Thoracic aorta (tissue), 2 donors: ENCODE data around the gene TAF11L9. TPM values are rescaled to one million over a fixed set of nuclear protein-coding genes. Genes with fewer than 3 reads are reported as not detected.
"Not testable (repeated sequence)": the region's sequence is repeated elsewhere in the genome, so short reads cannot be mapped to it uniquely, and the experiment has no call there.

ENCODE experiments used
- ATAC-seq: fragments of 150-250 bp; one replicate; pipeline ENCODE4 v1.8.0; 2017; ENCODE audit warnings: low read depth; ENCODE audit not compliant: insufficient number of reproducible peaks, low FRiP score
- DNase-seq: peaks from one replicate; pipeline ENCODE4 v3.0.0-alpha.2; 2020; ENCODE audit warnings: low spot score
- H3K27ac ChIP-seq, 2 donors: fragments of 200-600 bp; sonication (generic); 1 replicate in 1 of 2; 2 replicates in 1 of 2; pipeline ENCODE4 v1.5.1; 2016; ENCODE audit warnings: mild to moderate bottlenecking in 2 of 2, moderate library complexity in 2 of 2
- H3K27me3 ChIP-seq: fragments of 200-600 bp; sonication (generic); replicated peaks from 2 replicates; pipeline ENCODE4 v1.6.0; 2016; ENCODE audit warnings: mild to moderate bottlenecking; ENCODE audit not compliant: insufficient read depth
- H3K36me3 ChIP-seq: fragments of 200-600 bp; sonication (generic); one replicate; pipeline ENCODE4 v1.5.1; 2016
- H3K4me1 ChIP-seq, 2 donors: fragments of 200-600 bp; sonication (generic); 1 replicate in 1 of 2; 2 replicates in 1 of 2; pipeline versions ENCODE4 v1.5.1 to v1.6.0; 2016; ENCODE audit warnings: low read depth in 2 of 2, mild to moderate bottlenecking in 1 of 2; ENCODE audit not compliant: control insufficient read depth in 1 of 2
- H3K4me3 ChIP-seq: fragments of 200-600 bp; sonication (generic); 2 replicates; pipeline ENCODE4 v1.5.1; 2016; ENCODE audit warnings: mild to moderate bottlenecking
- H3K9me3 ChIP-seq: fragments of 200-600 bp; sonication (generic); 2 replicates; pipeline ENCODE4 v1.5.1; 2016
- CTCF ChIP-seq: fragments of 200-600 bp; sonication (generic); IDR thresholded peaks from one replicate; pipeline ENCODE4 v1.5.1; 2019; ENCODE audit warnings: antibody characterized with exemption
- total RNA-seq, 2 donors: library from RNA; depleted of rRNA; stranded (reverse); fragments of >200 nt; gene quantifications; one replicate each; pipeline versions ENCODE4 v1.1.0 to v1.2.3, GENCODE V29; 2016

The TAF11L9 gene
- not detected for total RNA-seq

GRCh38 chr5:17594255-17594654 is at the start of gene TAF11L9:
Gene TAF11L9 (minus strand): TSS chr5:17594394.
- not testable (repeated sequence) for DNase-seq

DNA sequence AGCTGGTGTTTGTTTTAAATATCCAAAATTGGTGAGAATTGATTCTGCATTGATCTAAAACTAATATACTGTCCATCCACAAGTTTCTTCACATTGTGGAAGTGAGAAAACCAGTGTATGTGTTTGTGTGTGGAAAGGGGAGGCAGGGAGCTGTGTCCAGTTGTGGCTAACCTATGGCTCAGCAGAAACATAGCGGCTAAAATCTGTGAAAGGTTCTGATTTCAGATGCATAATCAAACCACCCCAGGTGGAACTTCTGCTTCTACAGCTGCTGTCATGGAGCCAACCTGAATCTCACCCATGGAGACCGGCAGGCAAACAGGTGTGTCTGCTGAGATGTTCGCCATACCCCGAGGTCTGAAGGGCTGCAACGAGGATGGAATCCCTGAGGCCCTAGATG is 40.0 kb upstream of the TAF11L9 start, which contains the start of gene TAF11L14:
Gene TAF11L14 (plus strand): TSS at position 301 of the 400 bp plus-strand sequence.
- Histone ChIP-seq H3K27me3 (no peaks in the 10 kb centered on the region), H3K9me3 (no peaks in the 10 kb centered on the region), H3K4me3 (no peak within 1 kb of the TSS), H3K36me3 (no peaks in the 10 kb centered on the region), H3K4me1 (no peaks in the 10 kb centered on the region), H3K27ac (no peak within 1 kb of the TSS)
- DNase-seq (no peak), ATAC-seq (no peak)
- no peak for TF ChIP-seq CTCF

More at GRCh38 chr5:17594255-17594654, at the start of gene TAF11L9:
- H3K36me3 ChIP-seq, H3K4me1 ChIP-seq, H3K4me3 ChIP-seq, ATAC-seq, H3K27me3 ChIP-seq, H3K27ac ChIP-seq, H3K9me3 ChIP-seq: not testable (repeated sequence)

- H3K9me3 ChIP-seq, H3K27me3 ChIP-seq, H3K4me3 ChIP-seq, ATAC-seq, H3K4me1 ChIP-seq, H3K27ac ChIP-seq, DNase-seq, H3K36me3 ChIP-seq: not testable (repeated sequence)
Measured at GRCh38 chr5:17631788-17632187, 37.6 kb upstream of the TAF11L9 start, which contains the start of gene TAF11L13. Gene TAF11L13 (plus strand): TSS chr5:17632088.

DNA sequence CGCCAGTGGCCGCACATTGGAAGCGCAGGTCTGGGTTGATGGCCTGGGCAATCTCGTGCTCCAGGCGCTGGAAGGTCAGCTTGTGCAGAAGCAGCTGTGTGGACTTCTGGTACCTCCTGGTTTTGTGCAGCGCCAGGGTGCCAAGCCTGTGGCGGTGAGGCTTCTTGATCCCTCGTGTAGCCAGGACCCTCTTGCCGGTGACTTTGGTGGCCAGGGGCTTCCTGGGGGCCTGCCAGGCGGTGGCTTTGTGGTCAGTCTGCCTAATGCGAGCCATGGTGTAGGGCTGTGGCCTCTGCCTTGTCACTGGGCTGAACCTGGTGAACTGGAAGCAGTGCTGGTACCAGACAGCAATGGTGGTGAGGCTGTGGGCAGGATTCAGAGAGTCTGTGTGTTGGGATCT is 31.5 kb upstream of the TAF11L9 start:
- no peak for DNase-seq
- Histone ChIP-seq H3K27ac (no peak overlapping the region), H3K4me1 (no peaks in the 10 kb centered on the region), H3K36me3 (no peaks in the 10 kb centered on the region), H3K4me3 (no peak overlapping the region), H3K27me3 (no peaks in the 10 kb centered on the region), H3K9me3 (no peaks in the 10 kb centered on the region)
- TF ChIP-seq CTCF = no peak
- ATAC-seq = no peak

DNA sequence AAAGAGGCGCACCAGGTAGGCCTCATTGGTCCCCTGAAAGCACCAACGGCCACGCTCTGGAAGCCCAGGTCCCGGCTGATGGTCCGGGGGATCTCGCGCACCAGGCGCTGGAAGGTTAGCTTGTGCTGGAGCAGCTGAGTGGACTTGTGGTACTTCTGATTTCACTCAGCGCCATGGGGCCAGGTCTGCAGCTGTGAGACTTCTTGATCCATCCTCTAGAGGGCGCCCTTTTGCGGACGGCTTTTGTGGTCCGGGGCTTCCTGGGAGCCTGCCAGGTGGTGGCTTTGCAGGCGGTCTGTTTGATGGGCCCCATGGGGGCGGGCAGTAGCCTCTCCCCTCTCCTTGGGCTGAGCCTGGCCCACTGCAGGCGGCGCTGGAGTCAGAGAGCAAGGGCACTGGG is 26.4 kb upstream of the TAF11L9 start:
- no peak for ATAC-seq
- DNase-seq = no peak
- TF ChIP-seq CTCF = no peak

GRCh38 chr5:17619354-17619753 is 25.2 kb upstream of the TAF11L9 start:
- no peak for DNase-seq
- Histone ChIP-seq H3K36me3 (no peaks in the 10 kb centered on the region), H3K4me1 (no peaks in the 10 kb centered on the region), H3K9me3 (no peaks in the 10 kb centered on the region), H3K27me3 (no peaks in the 10 kb centered on the region), H3K27ac (no peak overlapping the region), H3K4me3 (no peak overlapping the region)
- TF ChIP-seq CTCF = no peak
- no peak for ATAC-seq

More for the DNA sequence above, 26.4 kb upstream of the TAF11L9 start:
- Histone ChIP-seq H3K36me3 (no peaks in the 10 kb centered on the region), H3K27me3 (no peaks in the 10 kb centered on the region), H3K9me3 (no peaks in the 10 kb centered on the region), H3K4me3 (no peak overlapping the region), H3K4me1 (no peaks in the 10 kb centered on the region), H3K27ac (no peak overlapping the region)
